Measurements from ENCODE around the gene RNF125. TPM values are rescaled to one million over a fixed set of nuclear protein-coding genes. Genes with fewer than 3 reads are reported as not detected.

Gene RNF125
- polyA plus RNA-seq, 2 of the 4 experiments (the other 2 are of a cell fraction), result 0.14 to 0.30 TPM

GRCh38 chr18:32056613-32057358, 38.2 kb downstream of the RNF125 start:
- no peak for ATAC-seq
- H3K9me3 ChIP-seq, result no peaks in the 10 kb centered on the region

GRCh38 chr18:32057624-32058165, 39.1 kb downstream of the RNF125 start:
- WGBS (ENCODE audit: missing lambda C conversion rate), result 73% methylated on average over 7 of the region's 7 CpGs
- DNase-seq (ENCODE audit: low read depth in 1 of 2, low spot score in 1 of 2), result no peak
- Histone ChIP-seq H3K4me3 (no peak overlapping the region), H3K27ac (no peak overlapping the region), H3K4me2 (no peak overlapping the region), H3K4me1 (no peaks in the 10 kb centered on the region), H3K9me3 (no peaks in the 10 kb centered on the region)
- no peak for ATAC-seq
- TF ChIP-seq HOXB13 (CRISPR knock-in tag; IDR thresholded peaks at IDR 0.05; ENCODE audit: low read depth), result no peak
- TF ChIP-seq FOSB (CRISPR knock-in tag; IDR thresholded peaks at IDR 0.05), result no peak
- TF ChIP-seq CBX2 (IDR thresholded peaks at IDR 0.05; ENCODE audit: borderline replicate concordance, low read depth), result no peak
- no peak for TF ChIP-seq RAD21 (conservative IDR thresholded peaks at IDR 0.05 in 1 of 2, IDR thresholded peaks at IDR 0.05 in 1 of 2)
- TF ChIP-seq HOXB5 (CRISPR knock-in tag; IDR thresholded peaks at IDR 0.05), result no peak
- TF ChIP-seq MAZ (IDR thresholded peaks at IDR 0.05; ENCODE audit: borderline replicate concordance, low read depth, low read length), result no peak
- no peak for TF ChIP-seq ATOH8 (CRISPR knock-in tag; IDR thresholded peaks at IDR 0.05; ENCODE audit: low read depth)
- TF ChIP-seq CBX8 (IDR thresholded peaks at IDR 0.05), result no peak
- TF ChIP-seq NR3C1 (IDR thresholded peaks at IDR 0.05), result no peak
- TF ChIP-seq POLR2AphosphoS2 (conservative IDR thresholded peaks at IDR 0.05; ENCODE audit: low read length), result no peak
- TF ChIP-seq FOXS1 (CRISPR knock-in tag; IDR thresholded peaks at IDR 0.05), result no peak
- no peak for TF ChIP-seq PBX3 (IDR thresholded peaks at IDR 0.05)
- TF ChIP-seq HOXA7 (CRISPR knock-in tag; IDR thresholded peaks at IDR 0.05), result no peak
- TF ChIP-seq ZSCAN20 (CRISPR knock-in tag; IDR thresholded peaks at IDR 0.05), result no peak
- no peak for TF ChIP-seq ELK1 (IDR thresholded peaks at IDR 0.05; ENCODE audit: low read depth, low read length)
- FAIRE-seq, result no peak
- CTCF ChIA-PET, result no interaction called here
- POLR2A ChIA-PET, result no interaction called here

More at GRCh38 chr18:32056613-32057358, 38.2 kb downstream of the RNF125 start:
- H3K4me2 ChIP-seq, result no peak overlapping the region
- H3K4me3 ChIP-seq, result no peak overlapping the region
- POLR2A ChIA-PET, result no interaction called here
- no peaks in the 10 kb centered on the region for H3K4me1 ChIP-seq
- CTCF ChIA-PET, result no interaction called here
- WGBS (ENCODE audit: missing lambda C conversion rate), result 70% methylated on average over 3 of the region's 3 CpGs
- FAIRE-seq (no peak), DNase-seq (ENCODE audit: low read depth in 1 of 2, low spot score in 1 of 2) (no peak)
- TF ChIP-seq RAD21 (conservative IDR thresholded peaks at IDR 0.05 in 1 of 2, IDR thresholded peaks at IDR 0.05 in 1 of 2) (no peak), HDAC2 (IDR thresholded peaks at IDR 0.05) (no peak), NR3C1 (IDR thresholded peaks at IDR 0.05) (no peak), JUN (IDR thresholded peaks at IDR 0.05) (no peak), RARB (CRISPR knock-in tag; IDR thresholded peaks at IDR 0.05) (no peak), HOXB13 (CRISPR knock-in tag; IDR thresholded peaks at IDR 0.05; ENCODE audit: low read depth) (no peak), MYC (IDR thresholded peaks at IDR 0.05; ENCODE audit: borderline replicate concordance, low read length) (no peak), CTCF (IDR thresholded peaks at IDR 0.05) (no peak), ATOH8 (CRISPR knock-in tag; IDR thresholded peaks at IDR 0.05; ENCODE audit: low read depth) (no peak), JUNB (IDR thresholded peaks at IDR 0.05) (no peak), HEYL (CRISPR knock-in tag; IDR thresholded peaks at IDR 0.05) (no peak), PHF8 (IDR thresholded peaks at IDR 0.05; ENCODE audit: borderline replicate concordance, low read depth) (no peak), BHLHE40 (IDR thresholded peaks at IDR 0.05; ENCODE audit: low read depth, low read length) (no peak), ELK1 (IDR thresholded peaks at IDR 0.05; ENCODE audit: low read depth, low read length) (no peak), FOXS1 (CRISPR knock-in tag; IDR thresholded peaks at IDR 0.05) (no peak), EHF (CRISPR knock-in tag; IDR thresholded peaks at IDR 0.05) (no peak), MAZ (IDR thresholded peaks at IDR 0.05; ENCODE audit: borderline replicate concordance, low read depth, low read length) (no peak), KDM1A (IDR thresholded peaks at IDR 0.05; ENCODE audit: low read depth) (no peak)
- no peak overlapping the region for H3K27ac ChIP-seq
